ENCODE data around the gene NOL7. TPM values are rescaled to one million over a fixed set of nuclear protein-coding genes. Genes with fewer than 3 reads are reported as not detected.

Gene NOL7
- total and polyA plus RNA-seq, 2 of the 4 experiments (the other 2 are of a cell fraction): 21.3 to 34.5 TPM

DNA sequence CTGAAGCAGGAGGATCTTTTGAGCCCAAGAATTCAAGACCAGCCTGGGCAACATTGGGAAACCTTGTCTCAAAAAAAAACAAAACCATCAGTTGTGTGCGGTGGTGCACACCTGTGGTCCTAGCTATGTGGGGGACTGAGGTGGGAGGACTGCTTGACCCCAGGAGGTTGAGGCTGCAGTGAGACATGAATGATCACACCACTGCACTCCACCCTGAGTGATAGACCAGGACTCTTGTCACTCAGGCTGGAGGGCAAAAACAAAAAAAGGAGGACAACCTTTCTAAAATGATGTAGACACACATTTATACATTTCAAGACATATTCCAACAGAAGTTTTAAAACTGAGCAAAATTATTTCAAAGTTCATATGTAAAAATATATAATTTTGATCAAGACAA, 45.1 kb downstream of the NOL7 start:
- no peaks in the 10 kb centered on the region for H3K9me3 ChIP-seq (ENCODE audit: control insufficient read depth, insufficient read depth, low read length)
- H3K4me1 ChIP-seq (ENCODE audit: control insufficient read depth, insufficient read depth, low read length): peaks cover 3% of the 10 kb centered on the region; the same call in 1 of the 2 replicates
- no peak overlapping the region for H3K23ac ChIP-seq (ENCODE audit: low read depth, low read length)
- peaks cover 14 to 44% of the 10 kb centered on the region in 2 experiments for H3K79me1 ChIP-seq (ENCODE audit: low read depth in 1 of 2, low read length in 2 of 2)
- no peak overlapping the region for H3K4ac ChIP-seq (ENCODE audit: low read depth, low read length)
- no peak overlapping the region for H3K56ac ChIP-seq (ENCODE audit: extremely low read depth, insufficient read depth, low read length)
- TF ChIP-seq POLR2A (IDR thresholded peaks at IDR 0.05; ENCODE audit: low read depth, low read length) (no peak), BHLHE40 (IDR thresholded peaks at IDR 0.05; ENCODE audit: low read depth, low read length) (no peak), FOS (IDR thresholded peaks at IDR 0.05; ENCODE audit: low read depth, low read length) (no peak), MXI1 (IDR thresholded peaks at IDR 0.05; ENCODE audit: borderline replicate concordance, low read depth, low read length) (no peak)
- TF ChIP-seq, protein P1, sequence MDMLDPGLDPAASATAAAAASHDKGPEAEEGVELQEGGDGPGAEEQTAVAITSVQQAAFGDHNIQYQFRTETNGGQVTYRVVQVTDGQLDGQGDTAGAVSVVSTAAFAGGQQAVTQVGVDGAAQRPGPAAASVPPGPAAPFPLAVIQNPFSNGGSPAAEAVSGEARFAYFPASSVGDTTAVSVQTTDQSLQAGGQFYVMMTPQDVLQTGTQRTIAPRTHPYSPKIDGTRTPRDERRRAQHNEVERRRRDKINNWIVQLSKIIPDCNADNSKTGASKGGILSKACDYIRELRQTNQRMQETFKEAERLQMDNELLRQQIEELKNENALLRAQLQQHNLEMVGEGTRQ (IDR thresholded peaks at IDR 0.05; ENCODE audit: low read depth, low read length): no peak
- H3K4me3 ChIP-seq (ENCODE audit: insufficient read depth, low read depth, low read length): no peak overlapping the region
- in situ Hi-C loops (cut with MboI; ENCODE audit: low sequenced_read_pairs): no loop called here
- no peak overlapping the region for H3K9ac ChIP-seq (ENCODE audit: low read depth, low read length)
- no peaks in the 10 kb centered on the region for H3K27me3 ChIP-seq (ENCODE audit: control insufficient read depth, insufficient read depth, low read length)
- H4K20me1 ChIP-seq (ENCODE audit: insufficient read depth, low read length): peaks cover 33% of the 10 kb centered on the region
- WGBS, 2 experiments (ENCODE audit: extremely low coverage in 2 of 2, insufficient read length in 1 of 2): no CpG with 5 or more reads among the region's 1 CpG
- H3K36me3 ChIP-seq (ENCODE audit: control insufficient read depth, insufficient read depth, low read length): no peaks in the 10 kb centered on the region
- no peak overlapping the region for H2AFZ ChIP-seq (replicated peaks; ENCODE audit: low read length, poor library complexity)
- H2AK5ac ChIP-seq (ENCODE audit: low read depth, low read length): no peak overlapping the region
- H3K14ac ChIP-seq (replicated peaks; ENCODE audit: low read depth, low read length): no peak overlapping the region; the same call in 1 of the 2 replicates
- dilution Hi-C loops (cut with HindIII; ENCODE audit: low sequenced_read_pairs, unreplicated experiment): no loop called here
- no peak overlapping the region for H4K91ac ChIP-seq (ENCODE audit: insufficient read depth, low read depth, low read length)
- no peak overlapping the region for H3K27ac ChIP-seq (ENCODE audit: insufficient read depth, low read length)
- H3K9me1 ChIP-seq (ENCODE audit: insufficient read depth, low read length): peaks cover 6% of the 10 kb centered on the region
- ChIA-PET CTCF (interaction anchor here (0.7 to 0.8 kb wide), 2 partner anchors 10 to 45 kb away, joined by 3 to 4 read pairs; partner anchors contain the start of gene NOL7), POLR2A (ENCODE audit: unreplicated experiment) (no interaction called here)
- no peak overlapping the region for H3K18ac ChIP-seq (ENCODE audit: low read depth, low read length)
- BruUV-seq (replicated peaks): no TSS peak
- no peak overlapping the region for H2BK120ac ChIP-seq (ENCODE audit: low read depth, low read length)
- no peak overlapping the region for H4K8ac ChIP-seq (ENCODE audit: low read depth in 2 of 2, low read length in 2 of 2)
- H2BK20ac ChIP-seq (ENCODE audit: low read depth, low read length): no peak overlapping the region
- no peak overlapping the region for H3K4me2 ChIP-seq (ENCODE audit: low read depth, low read length)
- intact Hi-C loops (cut with micrococcal nuclease): loop anchor here (5.0 kb wide), 1 partner anchor 37 kb away; no protein-coding TSS in a partner anchor
- H2BK15ac ChIP-seq (ENCODE audit: low read depth, low read length): no peak overlapping the region
- ATAC-seq (ENCODE audit: low read depth) (no peak), DNase-seq (no peak)
- H4K5ac ChIP-seq (ENCODE audit: low read depth, low read length): no peak overlapping the region
- no peak overlapping the region for H2AK9ac ChIP-seq (replicated peaks; ENCODE audit: low read depth, low read length, poor library complexity)
- H2BK5ac ChIP-seq (ENCODE audit: low read depth, low read length, poor library complexity, severe bottlenecking): no peak overlapping the region

Measured in IMR-90 (cell line).